H1 (cell line): Measurements from ENCODE around the gene NCOA6. TPM values are rescaled to one million over a fixed set of nuclear protein-coding genes. Genes with fewer than 3 reads are reported as not detected.

Experiments
- CTCF ChIA-PET: fragments of 300-600 bp; sonication (Branson Sonifier 250); formaldehyde crosslinking; loops from one replicate; lab custom pipeline; 2021; ENCODE audit not compliant: partially characterized antibody; lab: Charles Lee
- POLR2A ChIA-PET: fragments of 300-600 bp; sonication (Branson Sonifier 250); formaldehyde crosslinking; loops from one replicate; lab custom pipeline; 2021; ENCODE audit warnings: inconsistent platforms; ENCODE audit not compliant: partially characterized antibody; lab: Charles Lee
- DNase-seq, 2 experiments: peaks; one replicate each; pipeline versions ENCODE4 v3.0.0 to v3.0.0-alpha.2; 2010 to 2022; ENCODE audit warnings: low spot score in 2 of 2, low read depth in 1 of 2, mixed read lengths in 1 of 2
- FAIRE-seq: peaks from 2 replicates; lab custom pipeline; 2011; peaks lifted over from hg19 to GRCh38; lab: Jason Lieb, UNC
- H2AFZ ChIP-seq: 2 replicates; pipeline ENCODE4 v1.8.1; 2012; ENCODE audit warnings: low read length, inconsistent platforms
- H2AK5ac ChIP-seq: 2 replicates; pipeline ENCODE4 v1.6.1; 2013; ENCODE audit warnings: low read depth, low read length
- H2BK120ac ChIP-seq: replicated peaks from 2 replicates; pipeline ENCODE3; 2013; ENCODE audit warnings: low read depth, low read length, inconsistent platforms
- H2BK12ac ChIP-seq: 2 replicates; pipeline ENCODE4 v1.6.1; 2013; ENCODE audit warnings: low read depth, low read length
- H2BK15ac ChIP-seq: 2 replicates; pipeline ENCODE4 v1.6.1; 2013; ENCODE audit warnings: low read length
- H2BK20ac ChIP-seq: 2 replicates; pipeline ENCODE4 v1.6.1; 2013; ENCODE audit warnings: low read length
- H2BK5ac ChIP-seq: 2 replicates; pipeline ENCODE4 v1.6.1; 2013; ENCODE audit warnings: low read depth, low read length
- H3K14ac ChIP-seq: 2 replicates; pipeline ENCODE4 v1.6.1; 2013; ENCODE audit warnings: inconsistent platforms; ENCODE audit not compliant: insufficient read length
- H3K18ac ChIP-seq: 2 replicates; pipeline ENCODE4 v1.6.1; 2013; ENCODE audit warnings: low read length; ENCODE audit errors: extremely low read depth
- H3K23ac ChIP-seq: 2 replicates; pipeline ENCODE4 v1.6.1; 2013; ENCODE audit warnings: inconsistent platforms; ENCODE audit not compliant: insufficient read length
- H3K23me2 ChIP-seq: 2 replicates; pipeline ENCODE4 v1.6.1; 2013; ENCODE audit warnings: low read depth, low read length
- H3K27ac ChIP-seq: 2 replicates; pipeline ENCODE4 v1.6.1; 2011; ENCODE audit warnings: low read depth, low read length, inconsistent platforms
- H3K27me3 ChIP-seq, 4 experiments: replicated peaks in 1 of 4; 1 replicate in 1 of 4; 2 replicates in 3 of 4; pipeline versions ENCODE4 v1.6.1 to v1.8.1; 2011 to 2013; ENCODE audit warnings: low read length in 3 of 4, mild to moderate bottlenecking in 3 of 4, inconsistent platforms in 2 of 4, mixed read lengths in 2 of 4, moderate library complexity in 1 of 4; ENCODE audit not compliant: control insufficient read depth in 3 of 4, insufficient read depth in 3 of 4; ENCODE audit errors: extremely low read depth in 1 of 4
- H3K36me3 ChIP-seq, 4 experiments: 2 replicates each; pipeline versions ENCODE4 v1.6.1 to v1.8.1; 2011 to 2013; ENCODE audit warnings: mild to moderate bottlenecking in 4 of 4, low read length in 3 of 4, moderate library complexity in 2 of 4, control low read depth in 1 of 4, inconsistent platforms in 1 of 4; ENCODE audit not compliant: insufficient read depth in 4 of 4, control insufficient read depth in 2 of 4
- H3K4ac ChIP-seq: replicated peaks from 2 replicates; pipeline ENCODE3; 2013; ENCODE audit warnings: low read length, low read depth, mixed read lengths, inconsistent platforms; ENCODE audit not compliant: insufficient read length
- H3K4me1 ChIP-seq, 4 experiments: replicated peaks in 1 of 4; 1 replicate in 1 of 4; 2 replicates in 3 of 4; pipeline versions ENCODE4 v1.6.1 to v1.8.1; 2011 to 2013; ENCODE audit warnings: low read length in 3 of 4, inconsistent platforms in 2 of 4, mixed read lengths in 1 of 4; ENCODE audit not compliant: insufficient read depth in 4 of 4, control insufficient read depth in 3 of 4
- H3K4me2 ChIP-seq, 2 experiments: 2 replicates each; pipeline versions ENCODE4 v1.6.1 to v1.8.1; 2011 to 2013; ENCODE audit warnings: low read depth in 2 of 2, low read length in 2 of 2, control low read depth in 1 of 2, inconsistent platforms in 1 of 2, mild to moderate bottlenecking in 1 of 2; ENCODE audit not compliant: insufficient read depth in 1 of 2
- H3K4me3 ChIP-seq, 4 experiments: fragments of 200-600, 300-600 bp in 1 of 4; sonication (generic), shearing (Covaris generic), sonication (Bioruptor Twin) in 1 of 4; 2 replicates each; pipeline versions ENCODE4 v1.5.1 to v1.8.1; 2011 to 2016; ENCODE audit warnings: low read length in 4 of 4, low read depth in 3 of 4, control low read depth in 2 of 4, inconsistent platforms in 2 of 4, mild to moderate bottlenecking in 2 of 4, mixed read lengths in 1 of 4, moderate library complexity in 1 of 4; ENCODE audit not compliant: insufficient read depth in 2 of 4; ENCODE audit errors: extremely low read depth in 1 of 4
- H3K56ac ChIP-seq: replicated peaks from 2 replicates; pipeline ENCODE3; 2013; ENCODE audit warnings: low read depth, mild to moderate bottlenecking, mixed read lengths, low read length, inconsistent platforms; ENCODE audit not compliant: insufficient read length
- H3K79me1 ChIP-seq: 2 replicates; pipeline ENCODE4 v1.6.1; 2013; ENCODE audit warnings: low read depth, low read length, control low read depth
- H3K79me2 ChIP-seq, 2 experiments: 2 replicates each; pipeline versions ENCODE4 v1.6.1 to v1.8.1; 2012 to 2013; ENCODE audit warnings: low read length in 2 of 2, mild to moderate bottlenecking in 2 of 2, inconsistent platforms in 1 of 2; ENCODE audit not compliant: insufficient read depth in 2 of 2, control insufficient read depth in 1 of 2
- H3K9ac ChIP-seq, 4 experiments: replicated peaks in 1 of 4; 1 replicate in 1 of 4; 2 replicates in 3 of 4; pipeline versions ENCODE4 v1.6.1 to v1.8.1; 2011 to 2013; ENCODE audit warnings: low read depth in 3 of 4, low read length in 3 of 4, control low read depth in 2 of 4, mild to moderate bottlenecking in 2 of 4, moderate library complexity in 2 of 4, inconsistent platforms in 1 of 4; ENCODE audit errors: extremely low read depth in 1 of 4
- H3K9me3 ChIP-seq, 2 experiments: 2 replicates each; pipeline versions ENCODE4 v1.6.1 to v1.8.1; 2012 to 2013; ENCODE audit warnings: mild to moderate bottlenecking in 2 of 2, moderate library complexity in 2 of 2, control low read depth in 1 of 2, inconsistent platforms in 1 of 2, low read depth in 1 of 2, low read length in 1 of 2, mixed read lengths in 1 of 2; ENCODE audit not compliant: insufficient read depth in 2 of 2
- H4K20me1 ChIP-seq, 2 experiments: replicated peaks in 1 of 2; 2 replicates each; pipeline versions ENCODE3 to v1.8.1; 2011 to 2013; ENCODE audit warnings: inconsistent platforms in 2 of 2, low read length in 2 of 2, mild to moderate bottlenecking in 1 of 2; ENCODE audit not compliant: insufficient read depth in 2 of 2, control insufficient read depth in 1 of 2
- H4K5ac ChIP-seq: 2 replicates; pipeline ENCODE4 v1.6.1; 2013; ENCODE audit warnings: low read length, low read depth, mixed read lengths, inconsistent platforms; ENCODE audit not compliant: insufficient read length
- H4K8ac ChIP-seq: 2 replicates; pipeline ENCODE4 v1.8.0; 2013; ENCODE audit warnings: mild to moderate bottlenecking, moderate library complexity, low read length, inconsistent platforms; ENCODE audit not compliant: insufficient read depth; ENCODE audit errors: extremely low read depth
- H4K91ac ChIP-seq: replicated peaks from 2 replicates; pipeline ENCODE3; 2013; ENCODE audit warnings: low read length, mixed read lengths, inconsistent platforms; ENCODE audit not compliant: insufficient read length
- BCL11A ChIP-seq, 2 experiments: IDR thresholded peaks; one replicate each; pipeline ENCODE4 v1.6.1; 2011; ENCODE audit warnings: low read depth in 2 of 2, low read length in 2 of 2, mild to moderate bottlenecking in 2 of 2
- CTBP2 ChIP-seq: IDR thresholded peaks from 2 replicates; pipeline ENCODE4 v1.7.0; 2011; ENCODE audit warnings: borderline replicate concordance, mild to moderate bottlenecking, moderate library complexity, mixed read lengths, low read length; ENCODE audit not compliant: insufficient read depth, insufficient read length
- EP300 ChIP-seq, 2 experiments: IDR thresholded peaks; 1 replicate in 1 of 2; 2 replicates in 1 of 2; pipeline ENCODE4 v1.6.1; 2011 to 2012; ENCODE audit warnings: low read depth in 2 of 2, low read length in 2 of 2, mild to moderate bottlenecking in 2 of 2, borderline replicate concordance in 1 of 2, inconsistent platforms in 1 of 2, moderate library complexity in 1 of 2
- HDAC6 ChIP-seq: IDR thresholded peaks from one replicate; pipeline ENCODE4 v1.7.1; 2012; ENCODE audit warnings: low read depth, mild to moderate bottlenecking, inconsistent platforms, low read length, moderate library complexity
- SP2 ChIP-seq: IDR thresholded peaks from 2 replicates; pipeline ENCODE4 v1.6.1; 2012; ENCODE audit warnings: mild to moderate bottlenecking, low read length, inconsistent platforms
- ZNF274 ChIP-seq: IDR thresholded peaks from 2 replicates; pipeline ENCODE4 v1.7.0; 2012; ENCODE audit warnings: low read length, borderline replicate concordance; ENCODE audit errors: extremely low read depth
- WGBS, 2 experiments: shearing (Covaris generic) in 1 of 2; methylation state at CpG; one replicate each; pipeline versions ENCODE4 v1.1.6 to v1.1.7; 2013 to 2015; ENCODE audit warnings: low lambda C conversion rate in 2 of 2, mixed read lengths in 2 of 2, inconsistent platforms in 1 of 2, low coverage in 1 of 2, missing lambda C conversion rate in 1 of 2; ENCODE audit not compliant: insufficient replicate concordance in 2 of 2, insufficient coverage in 1 of 2, insufficient read length in 1 of 2; ENCODE audit errors: extremely low coverage in 1 of 2, missing lambda C conversion rate in 1 of 2; 5-methylcytosine and 5-hydroxymethylcytosine counted together
- polyA plus RNA-seq, 7 experiments: library from polyadenylated mRNA; depleted of rRNA in 3 of 7; stranded (reverse) in 5 of 7; unstranded in 2 of 7; fragments of >200 nt in 5 of 7; fragments of 200-250 nt in 2 of 7; gene quantifications; 1 replicate in 5 of 7; 2 replicates in 1 of 7; 4 replicates in 1 of 7; pipeline versions ENCODE4 v1.2.1 to v1.2.3, GENCODE V29; 2011 to 2013; ENCODE audit warnings: missing spikeins in 2 of 7, mixed read lengths in 2 of 7
- total RNA-seq: library from RNA; stranded (reverse); fragmentation: NEBNext Ultra II Directional; extraction: Animal tissue kit (Norgen Biotek cat#: 25700); gene quantifications from 2 replicates; pipeline ENCODE4 v1.2.1, GENCODE V29; 2021
- TF ChIP-seq, protein P1 (sequence below): IDR thresholded peaks from 2 replicates; pipeline ENCODE4 v1.6.1; 2011; ENCODE audit warnings: low read depth, mild to moderate bottlenecking, low read length; ENCODE audit not compliant: insufficient read depth

The NCOA6 gene
- total and polyA plus RNA-seq, 2 of the 8 experiments (the other 6 are each of a cell fraction or from before 2014, with no cell fraction given): 9.0 to 9.5 TPM

GRCh38 chr20:34675561-34675960 is 149.9 kb downstream of the NCOA6 start:
- H4K91ac ChIP-seq: no peak overlapping the region
- H3K4me3 ChIP-seq: peak overlapping the region in 2 of 4 experiments; percentile 68 to 82; a peak in 3 of 8 replicates
- no peaks in the 10 kb centered on the region; the same call in 1 of the 2 replicates for H3K23me2 ChIP-seq
- H3K9me3 ChIP-seq: no peaks in the 10 kb centered on the region
- H3K79me2 ChIP-seq: peaks cover 0 to 19% of the 10 kb centered on the region in 2 experiments; a peak in 2 of 4 replicates
- H2BK12ac ChIP-seq: no peak overlapping the region
- H4K8ac ChIP-seq: no peak overlapping the region
- H3K27ac ChIP-seq: no peak overlapping the region
- ChIA-PET POLR2A (interaction anchor here (2.1 kb wide), 1 partner anchor 28 kb away, joined by 8 read pairs; the partner anchor contains the start of gene TP53INP2), CTCF (no interaction called here)
- H3K4me2 ChIP-seq: peak overlapping the region; percentile 67 to 69; a peak in 2 of 4 replicates
- no peak overlapping the region for H2BK15ac ChIP-seq
- H3K56ac ChIP-seq: no peak overlapping the region
- H3K9ac ChIP-seq: no peak overlapping the region
- H2AFZ ChIP-seq: no peak overlapping the region
- no peak overlapping the region for H2BK120ac ChIP-seq
- H3K36me3 ChIP-seq: no peaks in the 10 kb centered on the region
- H2BK20ac ChIP-seq: no peak overlapping the region
- WGBS, 2 experiments: 81% methylated on average over 3 of the region's 3 CpGs; no CpG with 5 or more reads in 1 of the 2 experiments
- DNase-seq (no peak), FAIRE-seq (no peak)
- no peak overlapping the region for H4K5ac ChIP-seq
- H4K20me1 ChIP-seq: no peaks in the 10 kb centered on the region
- no peak overlapping the region for H3K18ac ChIP-seq
- H2BK5ac ChIP-seq: no peak overlapping the region
- no peak overlapping the region for H3K14ac ChIP-seq
- H3K23ac ChIP-seq: no peak overlapping the region
- no peak overlapping the region for H2AK5ac ChIP-seq
- H3K4ac ChIP-seq: no peak overlapping the region
- no peaks in the 10 kb centered on the region for H3K79me1 ChIP-seq
- no peak for TF ChIP-seq SP2
- no peak for TF ChIP-seq HDAC6
- no peak for TF ChIP-seq EP300 (IDR thresholded peaks at IDR 0.05; ENCODE audit: borderline replicate concordance in 1 of 2, low read depth in 2 of 2, low read length in 2 of 2)
- TF ChIP-seq, protein P1, sequence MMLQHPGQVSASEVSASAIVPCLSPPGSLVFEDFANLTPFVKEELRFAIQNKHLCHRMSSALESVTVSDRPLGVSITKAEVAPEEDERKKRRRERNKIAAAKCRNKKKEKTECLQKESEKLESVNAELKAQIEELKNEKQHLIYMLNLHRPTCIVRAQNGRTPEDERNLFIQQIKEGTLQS: no peak
- no peak for TF ChIP-seq ZNF274
- no peak for TF ChIP-seq CTBP2
- no peak for TF ChIP-seq BCL11A (IDR thresholded peaks at IDR 0.05; ENCODE audit: low read depth in 2 of 2, low read length in 2 of 2)
- H3K27me3 ChIP-seq: no peaks in the 10 kb centered on the region
- H3K4me1 ChIP-seq: no peaks in the 10 kb centered on the region
